Ovary (tissue), 3 donors: Measurements from ENCODE around the gene HLX.

Experiments used
- CTCF ChIP-seq, 3 donors: fragments of 450-650 bp in 2 of 3; fragments of 200-600 bp in 1 of 3; IDR thresholded peaks; one replicate each; pipeline versions ENCODE4 v1.5.1 to v1.8.0; 2016 to 2022; ENCODE audit warnings: antibody characterized with exemption in 3 of 3, mild to moderate bottlenecking in 1 of 3
- EP300 ChIP-seq: sonication (generic); formaldehyde crosslinking; IDR thresholded peaks from one replicate; pipeline ENCODE4 v1.6.1; 2017; ENCODE audit warnings: antibody characterized with exemption
- POLR2A ChIP-seq: fragments of 450-650 bp; IDR thresholded peaks from one replicate; pipeline ENCODE4 v1.6.1; 2017; ENCODE audit warnings: antibody characterized with exemption, mild to moderate bottlenecking, moderate library complexity
- donor health status: DM: no; HTN: no; CAD: no.

GRCh38 chr1:220879509-220880361, 492 bp downstream of the HLX start:
- TF ChIP-seq POLR2A (no peak), CTCF (IDR thresholded peaks at IDR 0.05) (no peak), EP300 (no peak)
